OCI-M1 (cell line): ENCODE results near the gene PAN3.

Source experiments
- DNase-seq: peaks from one replicate; lab custom pipeline; 2025; lab: John Stamatoyannopoulos, UW

PAN3 gene

DNA sequence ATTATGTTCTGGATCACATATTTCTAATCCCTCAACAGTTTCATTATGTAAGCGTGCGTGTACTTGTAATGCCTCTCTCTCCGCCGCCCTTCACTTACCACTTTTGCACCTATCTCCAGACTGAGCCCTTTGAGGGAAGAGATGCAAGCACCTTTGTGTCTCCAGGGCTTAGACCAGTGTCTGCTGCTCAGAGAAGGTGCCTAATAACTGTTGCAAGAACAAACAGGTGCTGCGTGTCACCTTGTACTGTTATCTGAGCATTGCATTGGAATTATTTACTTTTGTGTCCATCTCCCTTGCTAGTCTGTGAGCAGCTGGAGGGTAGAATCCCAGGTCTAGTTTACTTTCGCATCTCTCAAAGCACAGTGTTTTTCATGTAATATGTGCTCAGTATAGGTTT is 200.4 kb downstream of the PAN3 start:
- DNase-seq = no peak

DNA sequence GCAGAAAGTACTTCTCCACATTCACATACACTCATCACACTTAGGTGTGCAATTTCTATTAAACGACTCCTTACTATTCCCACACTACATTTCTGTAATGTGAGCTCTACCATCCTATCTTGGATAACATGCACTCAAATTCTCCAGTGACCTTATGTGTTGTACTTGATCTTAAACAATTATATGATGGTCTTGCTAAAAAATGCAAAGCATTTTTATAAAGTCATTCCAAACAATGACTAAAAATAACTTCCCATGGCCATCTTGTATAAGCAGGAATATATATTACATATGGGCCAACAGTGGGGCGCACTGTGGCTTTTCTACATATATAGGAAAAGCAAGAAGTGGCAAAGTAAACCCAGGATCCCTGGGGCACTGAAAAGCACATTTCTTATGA is 201.1 kb downstream of the PAN3 start:
- DNase-seq = no peak

DNA sequence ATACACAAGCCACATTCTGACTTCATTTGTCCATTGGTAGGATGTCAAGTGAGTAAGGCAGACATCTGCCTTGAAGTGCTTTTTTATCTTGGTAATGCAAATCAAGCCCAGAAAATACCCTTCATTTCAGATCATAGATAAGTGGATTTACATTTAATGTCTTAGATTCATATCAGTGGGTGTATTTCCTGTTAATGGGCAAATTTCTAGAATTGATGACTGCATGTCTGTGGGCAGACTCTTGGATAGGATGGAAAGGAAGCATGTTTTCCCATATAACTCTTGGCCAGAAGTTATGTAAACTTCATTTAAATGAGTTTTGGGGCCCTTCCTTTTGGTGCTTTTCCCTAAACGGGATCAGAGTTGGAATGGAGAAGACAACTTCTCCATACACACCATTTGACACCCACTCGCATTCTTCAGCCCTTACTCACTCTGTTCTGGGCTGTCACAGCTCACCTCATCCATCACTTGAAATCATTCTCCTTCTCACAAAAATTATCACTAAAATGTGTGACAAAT is 202.0 kb downstream of the PAN3 start:
- DNase-seq = no peak

DNA sequence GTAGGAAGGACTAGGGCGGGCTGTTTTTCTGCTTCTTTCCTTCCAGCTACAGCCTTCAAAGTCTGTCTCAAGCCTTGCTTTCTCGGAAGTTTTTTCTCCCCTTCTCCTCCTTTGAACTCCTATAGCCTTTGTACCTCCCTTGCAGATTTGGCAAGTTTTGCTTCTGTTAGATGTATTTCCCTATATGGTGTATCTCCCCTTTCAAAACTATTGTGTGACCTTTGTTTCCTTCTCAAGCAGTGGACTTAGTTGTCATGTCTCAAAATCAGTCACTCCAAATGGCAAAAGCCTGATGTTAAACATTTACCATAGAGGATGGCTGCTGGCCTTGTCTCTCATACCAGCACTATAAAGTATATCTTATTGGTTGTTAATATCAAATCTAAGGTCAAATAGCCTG is 203.9 kb downstream of the PAN3 start:
- no peak for DNase-seq

DNA sequence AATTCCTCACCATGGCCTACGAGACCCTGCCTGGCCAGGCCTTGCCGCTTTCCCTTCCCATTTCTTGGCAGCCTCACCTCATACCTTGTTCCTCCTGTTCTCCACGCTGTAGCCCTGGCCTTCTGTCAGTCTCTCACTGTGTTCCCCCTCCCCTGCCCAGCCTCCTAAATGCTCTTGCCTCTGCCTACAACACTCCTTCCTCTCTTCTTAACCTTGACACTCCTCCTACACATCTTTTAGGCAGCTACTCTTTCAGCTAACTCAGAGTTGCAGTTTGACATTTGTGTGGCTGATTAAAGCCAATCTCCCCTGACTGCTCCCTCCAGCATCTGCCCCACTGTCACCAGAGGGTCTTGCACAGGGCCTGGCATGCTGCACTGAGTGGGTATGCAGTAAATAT is 205.8 kb downstream of the PAN3 start:
- no peak for DNase-seq
